ENCODE results near the gene NDE1.

DNA sequence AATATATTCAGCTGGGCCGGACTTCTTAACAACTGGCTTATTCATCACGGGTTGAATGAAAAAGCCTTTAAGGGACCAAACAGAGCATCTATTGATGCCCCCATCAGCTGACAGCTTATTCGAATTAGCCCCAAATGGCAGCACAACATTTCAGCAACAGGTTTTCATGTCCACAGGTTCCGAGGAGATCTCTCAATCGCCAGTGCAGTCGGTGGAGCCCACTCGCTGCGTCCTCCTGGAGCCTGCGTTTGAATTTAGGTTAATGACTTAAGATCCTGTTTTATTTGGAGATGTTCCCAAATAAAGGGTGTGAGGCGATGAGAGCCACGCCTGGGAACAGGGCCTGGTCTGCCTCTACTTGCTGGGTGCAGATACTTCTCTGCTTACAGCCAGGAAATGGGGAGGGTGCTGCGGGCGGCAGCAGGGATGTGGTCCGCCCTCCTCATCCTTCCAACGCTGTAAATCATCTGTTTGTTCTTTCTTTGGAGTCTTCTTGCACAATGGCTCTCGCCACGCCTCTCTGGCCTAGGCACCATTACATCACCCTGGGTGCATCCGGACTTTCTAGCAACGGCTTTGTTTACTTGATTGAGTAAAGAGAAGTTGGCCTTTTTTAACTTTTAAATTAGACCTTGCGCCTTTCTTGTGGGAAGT lies 22.6 kb downstream of the NDE1 start:
- TF ChIP-seq EZH2 (IDR thresholded peaks at IDR 0.05; ENCODE audit: borderline replicate concordance, low read depth, low read length) (no peak), NBN (IDR thresholded peaks at IDR 0.05; ENCODE audit: low read depth) (no peak), ZNF3 (CRISPR knock-in tag; IDR thresholded peaks at IDR 0.05) (no peak), RFX5 (IDR thresholded peaks at IDR 0.05; ENCODE audit: low read depth, low read length) (no peak), ZNF696 (CRISPR knock-in tag; conservative IDR thresholded peaks at IDR 0.05) (no peak)
